Mucosa of gallbladder (tissue), 1 donor: ENCODE measurements around the gene IQGAP2. TPM values are rescaled to one million over a fixed set of nuclear protein-coding genes. Genes with fewer than 3 reads are reported as not detected.

Source experiments
- DNase-seq: peaks from one replicate; pipeline ENCODE4 v3.0.0-alpha.2; 2020; ENCODE audit warnings: low spot score
- total RNA-seq: library from RNA; stranded (reverse); gene quantifications from one replicate; pipeline ENCODE4 v1.2.1, GENCODE V29; 2021
- donor health status: DM: no; HTN: no; CAD: no.

The IQGAP2 gene
- total RNA-seq, 1 donor from 2014 or later = 119 TPM

DNA sequence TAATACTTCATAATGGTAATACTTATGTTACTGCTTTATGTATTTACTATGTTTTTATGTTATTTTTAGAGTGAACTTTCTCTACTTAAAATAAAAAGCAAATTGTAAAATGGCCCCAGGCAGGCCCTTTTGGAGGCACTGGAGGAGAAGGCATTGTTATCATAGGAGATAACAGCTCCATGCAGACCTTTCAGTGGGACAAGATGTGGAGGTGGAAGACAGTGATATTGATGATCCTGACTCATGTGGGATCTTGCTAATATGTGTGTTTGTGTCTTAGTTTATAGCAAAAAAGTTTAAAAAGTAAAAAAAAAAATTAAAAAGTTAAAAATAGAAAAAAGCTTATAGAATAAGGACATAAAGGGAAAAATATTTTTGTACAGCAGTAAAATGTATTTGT lies 74.5 kb downstream of the IQGAP2 start:
- DNase-seq = no peak

DNA sequence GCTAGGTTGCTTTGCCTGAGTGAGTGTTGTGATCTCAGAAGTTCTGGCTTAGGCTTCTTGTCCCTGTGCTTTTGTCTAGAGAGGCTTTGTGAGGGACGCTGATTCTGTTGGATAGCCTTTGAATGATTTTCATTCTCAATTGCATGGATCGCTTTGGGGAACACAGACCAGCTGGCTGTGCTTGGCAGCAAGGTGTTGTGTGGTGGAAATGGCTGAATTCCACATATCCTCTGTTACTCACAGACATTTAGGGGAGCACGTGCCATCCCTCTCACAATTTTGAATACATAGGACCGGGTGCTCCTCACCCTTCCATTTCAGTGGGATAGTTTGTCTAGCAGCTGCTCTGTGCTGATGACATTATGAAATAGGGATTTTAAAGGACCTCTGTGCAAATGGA lies 76.2 kb downstream of the IQGAP2 start:
- no peak for DNase-seq

DNA sequence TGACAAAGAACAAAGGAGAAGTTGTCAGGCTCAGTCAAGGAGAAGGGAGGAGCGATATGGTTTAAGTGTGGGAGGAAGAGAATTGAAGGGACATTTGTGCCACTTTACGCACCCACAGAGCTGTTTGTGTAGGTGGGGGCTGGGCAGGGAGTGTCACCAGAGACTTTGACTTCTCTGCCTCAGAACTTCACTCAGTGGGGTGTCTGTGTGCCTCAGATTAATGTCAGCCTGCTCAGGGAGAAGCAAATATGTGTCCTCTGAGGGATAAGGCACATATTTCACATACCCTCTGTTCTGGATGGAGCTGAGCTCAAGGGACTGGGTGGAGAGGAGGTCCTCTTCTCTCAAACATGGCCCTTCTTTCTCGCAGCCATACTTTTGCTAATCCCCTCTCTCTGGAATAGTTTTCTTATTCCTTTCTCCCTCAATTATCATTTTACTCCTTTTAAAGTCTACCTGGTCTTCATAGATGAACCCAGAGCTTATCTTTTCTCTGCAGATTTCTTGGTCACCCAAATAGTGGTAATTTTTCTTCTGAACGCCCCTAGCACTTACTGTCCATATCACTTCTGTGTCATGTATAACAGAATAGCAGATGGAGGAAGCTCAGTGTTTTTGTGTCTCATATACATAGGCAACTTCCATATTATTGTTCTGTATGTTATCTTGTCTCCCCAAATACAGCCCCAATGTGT lies 77.0 kb downstream of the IQGAP2 start:
- DNase-seq = peak; percentile 63

DNA sequence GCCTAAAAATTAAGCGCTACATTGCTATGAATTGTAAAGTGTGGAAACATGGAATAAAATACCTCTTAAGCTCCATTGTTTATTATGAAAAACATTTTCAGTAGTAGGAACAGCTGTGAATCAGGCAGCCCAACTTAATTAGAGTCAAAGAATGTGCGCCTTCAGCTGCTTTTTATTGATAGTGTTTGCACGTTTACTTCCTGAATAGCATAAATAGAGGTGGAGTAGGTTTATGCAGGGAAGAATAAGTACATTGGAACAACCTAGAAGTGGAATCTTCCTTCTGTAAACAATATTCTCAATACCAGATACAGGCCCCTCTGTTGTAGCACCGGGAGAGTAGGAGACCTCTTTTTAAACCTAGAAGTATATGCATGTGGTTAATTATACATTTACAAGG lies 79.9 kb downstream of the IQGAP2 start:
- no peak for DNase-seq

DNA sequence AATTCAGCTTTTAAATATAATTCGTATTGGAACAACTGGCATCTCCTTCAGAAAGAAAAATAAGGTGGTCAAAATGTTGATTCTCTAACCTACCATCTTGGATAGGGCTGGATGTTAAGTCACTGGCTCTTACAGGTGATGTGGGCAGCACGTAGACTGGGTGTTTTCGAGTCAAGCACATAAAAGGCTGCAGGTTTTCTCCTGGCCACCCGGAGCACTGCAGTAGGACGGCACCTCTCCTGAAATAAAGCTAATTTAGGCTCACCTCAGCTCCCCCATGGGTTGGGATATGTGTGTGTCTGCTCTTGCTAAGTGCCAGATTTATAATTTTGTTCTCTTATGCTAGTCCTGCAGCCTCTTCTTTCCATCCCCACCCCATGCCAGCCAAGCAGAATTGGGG lies 80.3 kb downstream of the IQGAP2 start:
- no peak for DNase-seq

DNA sequence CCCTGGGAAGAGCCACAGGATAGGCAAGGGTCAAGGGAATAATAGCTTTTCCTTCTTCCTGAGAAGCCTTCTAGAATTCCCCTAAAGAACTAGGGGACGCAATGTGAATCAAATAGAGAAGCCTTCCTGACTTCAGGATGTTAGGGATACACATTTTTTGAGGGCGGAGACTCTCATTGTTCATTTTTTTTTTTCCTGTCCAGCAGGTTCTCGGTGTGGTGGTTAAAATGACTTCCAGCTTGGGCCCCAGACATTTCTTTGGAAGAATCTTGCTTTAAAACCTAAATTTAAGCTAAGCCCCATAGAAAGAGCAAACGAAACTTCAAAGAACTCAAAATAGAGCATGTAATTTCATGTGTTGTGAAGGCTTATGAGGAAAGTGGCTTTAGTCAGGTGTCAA lies 80.8 kb downstream of the IQGAP2 start:
- no peak for DNase-seq

DNA sequence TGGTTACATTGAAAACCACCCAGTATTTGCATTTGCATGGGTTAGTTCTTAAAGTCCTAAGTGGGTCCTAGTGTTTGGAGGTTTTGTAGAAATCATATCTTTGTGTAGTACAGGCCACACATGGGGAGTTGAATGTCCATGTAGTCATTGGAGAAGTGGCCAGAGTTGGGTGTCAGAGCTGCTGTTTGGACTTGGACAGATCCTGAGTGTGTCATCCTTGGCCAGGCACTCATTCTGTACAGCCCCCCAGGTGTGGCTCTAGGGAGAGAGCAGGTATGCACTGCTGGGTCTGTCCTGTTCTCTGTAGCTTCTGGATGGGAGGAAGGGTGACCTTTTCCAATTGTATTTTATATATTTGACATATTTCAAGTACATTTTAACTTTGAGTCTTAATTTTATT lies 82.4 kb downstream of the IQGAP2 start:
- no peak for DNase-seq

DNA sequence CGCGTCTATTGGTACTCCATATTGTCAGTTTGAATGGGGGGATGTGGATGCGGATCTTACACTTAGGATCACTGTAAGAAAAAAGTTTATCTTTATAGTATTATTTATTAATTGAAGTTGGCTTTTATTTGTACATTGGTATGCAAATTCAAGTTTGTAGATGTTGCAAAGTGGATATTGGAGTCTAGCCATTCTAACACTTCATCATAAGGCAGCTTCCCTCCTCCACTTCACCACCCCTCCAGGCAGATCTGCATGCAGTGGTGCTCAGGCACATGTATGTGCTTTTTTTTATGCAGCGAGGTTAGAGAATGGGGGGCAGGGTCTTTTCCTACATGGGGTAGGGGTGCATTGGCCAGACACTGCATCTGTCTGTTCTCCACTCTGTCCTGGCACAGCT lies 84.3 kb downstream of the IQGAP2 start:
- DNase-seq = no peak

DNA sequence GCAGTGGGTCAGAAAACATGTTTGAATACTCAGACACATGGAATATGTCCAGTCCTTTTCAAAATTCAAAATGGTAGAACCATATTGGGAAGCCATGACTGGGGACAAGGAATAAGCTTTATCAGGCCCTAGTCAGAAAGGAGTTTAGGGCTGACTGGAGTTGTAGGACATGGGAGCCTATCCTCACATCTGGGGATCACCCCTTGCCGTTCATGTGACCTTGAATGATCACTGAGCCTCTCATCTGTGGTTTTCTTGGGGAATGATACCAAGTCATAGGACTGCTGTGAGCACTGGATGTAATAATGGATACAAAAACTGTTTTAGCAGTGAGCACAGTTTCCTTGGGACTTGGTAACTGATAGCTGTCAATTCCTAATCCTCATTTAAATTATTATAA lies 84.7 kb downstream of the IQGAP2 start:
- DNase-seq = no peak

DNA sequence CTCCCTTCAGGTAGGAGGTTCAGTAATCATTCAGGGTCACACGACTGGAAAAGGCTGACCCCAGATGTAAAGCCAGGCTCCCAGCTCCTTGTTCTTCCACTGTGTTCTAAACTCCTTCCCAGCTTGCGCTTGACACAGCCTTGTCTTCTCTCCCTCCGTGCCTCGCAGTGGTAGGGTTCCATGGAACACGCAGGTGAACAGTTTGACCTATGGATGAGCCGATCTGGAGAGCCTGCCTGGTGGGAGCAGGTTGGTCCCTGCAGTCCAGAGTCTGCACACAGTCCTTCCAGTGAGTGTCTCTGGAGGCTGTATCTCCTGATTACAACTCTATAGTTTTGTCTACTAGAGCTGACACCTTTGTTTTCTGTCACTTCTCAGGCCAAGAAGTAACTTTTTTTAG lies 85.9 kb downstream of the IQGAP2 start:
- DNase-seq = no peak

DNA sequence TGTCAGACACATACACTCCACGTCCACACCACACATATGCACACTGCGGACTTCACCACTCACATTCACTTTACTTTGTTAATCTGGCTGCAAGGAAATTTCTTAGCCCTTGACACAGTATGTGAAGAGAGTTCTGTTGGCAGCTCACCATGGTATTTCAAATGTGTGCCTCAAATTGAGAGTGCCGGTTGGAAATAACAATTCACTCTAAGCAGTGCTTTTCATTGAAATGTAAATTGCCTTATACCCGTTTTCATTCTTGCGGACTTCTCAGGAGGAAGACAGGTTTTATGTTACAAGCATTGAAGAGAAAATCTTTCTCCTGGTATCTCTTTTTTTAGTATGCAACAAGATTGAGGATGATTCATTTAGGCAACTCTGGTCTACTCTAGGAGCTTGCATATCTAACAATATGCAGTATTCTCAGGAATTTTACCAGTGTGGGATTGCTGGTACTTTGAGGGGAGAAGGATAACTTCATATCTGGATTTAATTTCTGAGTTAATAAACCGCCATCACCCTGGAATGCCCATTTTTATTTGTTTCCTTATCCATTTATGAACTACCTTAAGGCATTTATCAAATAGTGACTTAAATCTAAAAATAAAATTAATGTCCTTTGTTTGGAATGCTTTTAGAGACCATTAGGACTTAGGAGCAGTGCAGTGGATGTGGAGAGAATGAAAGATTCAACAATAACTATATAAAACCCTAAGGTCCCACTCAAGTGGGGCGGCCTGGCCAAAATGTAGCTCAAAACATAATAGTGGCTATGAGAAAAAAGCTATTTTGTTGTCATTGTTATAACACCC lies 87.0 kb downstream of the IQGAP2 start:
- no peak for DNase-seq

DNA sequence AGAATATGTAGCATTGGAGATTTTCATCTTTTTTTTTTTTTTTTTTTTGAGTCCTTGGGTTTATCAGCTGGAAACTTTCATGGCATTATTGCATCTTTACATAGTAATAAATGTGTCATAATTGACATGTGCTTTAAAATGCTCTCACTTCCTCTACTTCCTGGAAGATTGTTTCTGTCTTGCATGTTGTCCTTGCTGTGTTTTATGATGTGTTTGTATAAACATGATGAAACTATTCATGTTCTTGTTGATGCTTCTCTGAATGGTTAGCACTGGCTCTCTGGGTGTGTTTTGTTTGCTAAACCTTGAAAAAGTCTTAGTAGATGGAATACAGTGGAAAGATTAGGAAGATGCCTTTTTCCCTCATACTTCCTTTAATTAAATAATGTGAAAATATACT lies 87.9 kb downstream of the IQGAP2 start:
- DNase-seq = no peak

DNA sequence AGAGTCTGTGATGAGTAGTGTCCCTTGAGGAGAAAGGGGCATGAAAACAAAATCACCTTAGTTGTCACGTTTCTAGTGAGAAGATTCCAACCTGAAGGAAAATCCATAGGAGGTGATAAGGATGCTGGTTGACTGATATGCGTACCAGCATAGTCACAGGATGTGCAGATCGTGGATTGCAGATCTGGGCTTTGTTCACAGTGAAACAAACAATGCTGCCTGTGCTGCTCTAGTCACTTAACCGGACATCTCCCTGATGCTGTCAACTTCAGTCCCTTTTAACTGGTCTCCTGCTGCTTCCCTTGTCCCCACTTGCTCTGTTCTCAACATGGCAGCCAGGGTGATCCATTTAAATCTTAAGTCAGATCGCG lies 89.7 kb downstream of the IQGAP2 start:
- DNase-seq = no peak

DNA sequence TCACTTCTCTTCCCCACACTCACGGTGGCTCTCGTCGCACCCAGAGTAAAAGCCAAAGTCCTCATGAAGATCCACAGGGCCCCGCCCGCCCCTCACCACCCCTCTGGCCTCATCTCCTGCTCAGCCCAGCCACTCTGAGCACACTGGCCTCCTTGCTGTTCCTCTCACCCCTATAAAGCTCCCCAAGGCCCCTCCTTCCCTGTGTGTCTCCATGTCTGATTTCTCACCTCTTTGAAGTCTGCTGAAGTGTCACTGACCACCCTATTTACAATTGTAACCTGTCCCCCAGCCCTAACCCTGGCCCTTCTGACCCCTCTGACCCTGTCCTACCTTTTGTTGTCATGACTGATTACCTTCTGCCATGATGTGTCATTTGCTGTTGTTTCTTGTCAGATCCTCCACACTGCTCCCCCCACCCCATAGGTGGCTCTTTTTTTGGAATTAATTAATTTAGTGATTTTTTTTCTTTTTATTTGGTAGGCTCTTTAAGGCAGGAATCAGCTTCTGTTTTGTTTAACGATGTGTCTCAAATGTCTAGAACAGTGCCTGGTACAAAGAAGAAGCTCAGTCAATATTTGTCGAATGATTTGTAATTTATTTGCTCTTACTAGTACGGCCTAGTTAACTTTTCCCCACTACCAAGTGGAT lies 90.2 kb downstream of the IQGAP2 start:
- no peak for DNase-seq

DNA sequence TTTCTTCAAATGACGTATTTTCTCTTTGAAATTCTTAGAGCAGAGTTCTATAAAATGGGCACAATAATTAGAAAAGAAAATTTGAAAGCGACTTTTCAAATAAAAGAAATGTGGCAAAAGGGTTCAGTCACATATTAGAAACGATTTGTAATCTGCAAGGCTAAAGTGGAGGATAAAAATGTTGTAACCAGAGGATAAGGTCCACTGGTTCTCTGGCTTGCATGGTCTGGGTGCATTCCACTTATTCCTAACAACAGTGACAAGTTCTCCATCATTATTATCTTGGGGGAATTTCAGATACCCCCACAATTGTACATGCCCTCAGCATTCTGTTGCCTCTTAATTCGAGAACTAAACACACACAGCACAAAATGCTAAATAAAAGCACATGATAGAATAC lies 91.1 kb downstream of the IQGAP2 start:
- no peak for DNase-seq

DNA sequence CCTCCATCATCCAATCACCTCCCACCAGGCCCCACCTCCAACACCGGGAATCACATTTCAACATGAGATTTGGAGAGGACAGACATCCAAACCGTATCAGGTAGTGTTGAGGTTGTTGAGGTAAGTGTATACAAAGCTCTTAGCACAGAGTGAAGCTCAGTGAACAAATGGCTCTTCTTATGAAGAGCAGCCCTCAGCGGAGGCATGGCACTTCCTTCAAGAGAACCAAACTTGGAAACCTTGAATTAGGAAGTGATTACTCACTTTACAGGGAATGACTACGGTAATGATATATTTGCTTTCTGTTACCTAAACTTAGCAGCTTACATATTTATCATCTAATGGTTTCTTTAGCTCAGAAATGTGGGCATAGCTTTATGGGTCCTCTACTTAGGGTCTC lies 92.8 kb downstream of the IQGAP2 start:
- DNase-seq = no peak

DNA sequence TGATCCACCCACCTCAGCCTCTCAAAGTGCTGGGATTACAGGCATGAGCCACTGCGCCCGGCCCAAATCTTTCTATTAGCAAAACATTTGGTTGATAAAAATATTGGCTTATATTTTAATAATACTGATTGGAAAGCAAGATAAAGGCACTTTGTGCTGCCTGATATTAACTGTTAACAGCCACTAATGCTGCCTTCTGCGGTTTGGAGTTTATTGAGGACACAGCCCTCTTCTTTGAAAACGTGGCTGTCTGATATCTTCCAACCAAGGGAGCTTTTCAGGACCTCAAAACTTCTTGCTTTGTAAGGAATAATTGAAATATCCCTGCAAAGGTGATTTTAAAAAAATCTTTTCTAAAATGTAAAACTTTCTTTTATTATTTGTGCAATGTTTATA lies 94.0 kb downstream of the IQGAP2 start:
- no peak for DNase-seq

DNA sequence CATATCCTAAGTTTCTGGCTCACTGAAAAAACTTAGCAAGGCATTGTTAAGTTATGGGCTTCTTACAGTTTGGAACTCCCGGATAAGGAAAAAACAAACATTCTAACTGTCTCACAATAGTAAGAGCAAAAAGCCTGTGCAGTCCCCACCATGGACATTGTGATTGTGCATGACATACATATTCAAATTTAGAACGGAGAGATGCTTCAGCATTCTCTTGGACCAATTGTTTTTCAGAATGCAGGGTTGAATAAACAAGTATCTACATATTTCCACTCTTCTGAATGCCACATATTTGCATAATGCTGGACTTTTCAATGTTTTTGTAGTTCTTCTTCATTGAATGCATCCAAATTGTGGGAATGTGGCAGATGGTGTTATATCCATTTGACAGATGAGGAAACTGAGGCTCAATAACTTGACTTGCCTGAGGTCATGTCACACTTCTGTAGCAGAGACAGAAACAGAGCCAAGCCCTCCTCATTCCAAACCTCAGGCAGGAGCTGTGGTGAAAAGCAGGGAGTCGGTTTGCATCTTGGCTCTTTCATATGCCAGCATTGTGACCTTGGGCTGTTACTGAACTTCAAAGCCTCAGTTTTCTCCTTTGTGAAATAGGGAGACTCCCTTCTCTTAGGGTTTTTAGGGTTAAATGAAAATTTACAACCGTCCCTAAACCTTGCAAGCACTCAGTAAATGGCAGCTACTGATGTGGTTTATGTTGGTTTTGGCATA lies 95.1 kb downstream of the IQGAP2 start:
- DNase-seq = no peak

DNA sequence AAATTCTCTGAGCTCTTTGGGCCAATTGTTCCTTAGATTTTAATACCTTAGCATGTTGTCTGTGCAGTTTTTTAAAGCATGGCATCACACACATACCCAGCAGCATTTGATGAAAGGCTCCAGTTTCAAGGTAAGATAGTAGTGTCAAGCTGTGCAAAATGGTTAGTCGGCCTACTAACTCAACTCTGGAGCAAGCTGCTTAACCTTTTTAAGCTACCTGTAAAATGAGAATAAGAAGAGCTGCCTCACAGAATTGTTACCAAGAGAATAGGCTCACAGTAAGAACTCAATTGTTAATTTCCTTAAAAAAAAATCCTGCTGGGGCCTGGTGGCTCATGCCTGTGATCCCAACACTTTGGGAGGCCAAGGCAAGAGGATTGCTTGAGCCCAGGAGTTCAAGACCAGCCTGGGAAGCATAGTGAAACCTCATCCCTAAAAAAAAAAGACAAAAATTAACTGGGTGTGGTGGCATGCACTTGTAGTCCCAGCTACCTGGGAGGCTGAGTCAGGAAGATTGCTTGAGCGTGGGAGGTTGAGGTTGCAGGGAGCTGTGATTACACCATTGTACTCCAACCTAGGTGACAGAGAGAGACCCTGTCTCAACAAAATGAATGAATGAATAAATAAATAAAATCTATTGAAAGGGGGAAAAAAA lies 96.5 kb downstream of the IQGAP2 start:
- DNase-seq = no peak

DNA sequence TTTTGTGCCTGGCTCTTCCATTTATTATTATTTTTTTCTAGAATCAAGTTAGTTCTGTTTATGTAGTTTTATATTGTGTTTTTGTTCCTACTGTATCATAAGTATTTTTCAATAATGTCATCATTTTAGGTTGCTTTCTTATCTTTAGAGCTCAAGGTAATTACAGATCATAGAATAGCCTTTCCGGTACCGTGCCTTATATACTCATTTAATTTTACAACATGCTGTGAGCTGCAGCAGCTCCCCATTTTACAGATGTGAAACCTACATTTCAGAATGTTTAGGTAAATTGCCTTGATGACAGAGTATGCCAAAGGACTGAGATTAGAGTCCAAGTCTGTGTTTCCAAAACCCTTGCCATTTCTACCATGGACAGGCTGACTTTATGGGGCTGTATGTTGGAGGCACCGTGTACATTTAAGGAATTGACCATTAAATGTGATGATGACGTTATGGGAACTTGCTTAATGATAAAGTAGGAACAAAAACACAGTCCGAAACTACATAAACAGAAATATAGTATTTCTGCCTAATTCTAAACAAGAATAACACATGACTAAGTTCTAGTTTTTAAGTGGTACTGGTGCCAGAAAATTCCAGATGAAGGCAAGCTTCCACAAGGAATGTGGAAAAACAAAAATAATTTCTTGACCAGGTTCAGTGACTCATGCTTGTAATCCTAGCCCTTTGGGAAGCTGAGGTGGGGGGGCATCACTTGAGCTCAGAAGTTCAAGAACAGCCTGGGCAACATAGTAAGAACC lies 97.7 kb downstream of the IQGAP2 start:
- DNase-seq = no peak

DNA sequence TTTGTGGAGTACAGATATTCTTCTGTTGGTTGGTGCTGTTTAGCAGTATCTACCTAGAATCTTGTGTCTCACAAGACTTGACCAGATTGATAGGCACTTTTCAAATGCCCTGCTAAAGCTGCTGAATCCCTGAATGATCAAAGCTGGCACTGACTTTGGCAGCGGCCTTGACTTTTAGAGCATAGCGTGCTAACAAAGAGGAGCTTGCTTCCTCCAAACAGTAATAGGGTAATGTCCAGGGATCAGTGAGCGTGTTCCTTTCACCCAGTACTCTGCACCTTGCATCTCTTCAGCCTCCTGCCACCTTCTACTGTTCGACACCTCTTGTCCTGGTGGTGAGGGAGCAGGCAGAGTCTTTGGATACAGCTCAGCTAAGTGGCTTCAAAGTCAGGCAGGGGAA lies 100.8 kb downstream of the IQGAP2 start:
- DNase-seq = no peak
